CD4-positive, alpha-beta T cell treated with Interleukin-10 for 1 hour (primary cell): ENCODE data around the gene PLXNA4.

Experiments
- DNase-seq: peaks from one replicate; pipeline ENCODE4 v3.0.0-alpha.2; 2020

The PLXNA4 gene

DNA sequence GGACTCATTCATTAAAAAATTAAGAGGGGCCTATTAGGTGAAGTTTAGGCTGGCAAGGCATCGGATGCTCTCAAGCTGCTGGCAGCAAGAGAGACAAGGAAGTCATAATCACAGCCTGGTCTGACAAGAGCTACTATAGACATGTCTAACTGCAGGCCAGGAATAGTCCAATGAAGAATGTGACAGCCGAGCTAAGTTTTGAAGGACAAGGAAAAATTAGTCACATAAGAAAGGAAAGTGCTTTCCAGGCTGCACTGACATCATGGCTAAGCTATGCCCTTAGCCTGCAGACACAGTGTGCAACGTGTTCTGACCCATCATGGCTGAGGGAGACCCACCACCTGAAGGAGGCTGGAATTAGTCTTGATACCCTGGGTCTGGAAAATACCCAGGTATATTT, 281.1 kb downstream of the PLXNA4 start:
- DNase-seq = no peak

DNA sequence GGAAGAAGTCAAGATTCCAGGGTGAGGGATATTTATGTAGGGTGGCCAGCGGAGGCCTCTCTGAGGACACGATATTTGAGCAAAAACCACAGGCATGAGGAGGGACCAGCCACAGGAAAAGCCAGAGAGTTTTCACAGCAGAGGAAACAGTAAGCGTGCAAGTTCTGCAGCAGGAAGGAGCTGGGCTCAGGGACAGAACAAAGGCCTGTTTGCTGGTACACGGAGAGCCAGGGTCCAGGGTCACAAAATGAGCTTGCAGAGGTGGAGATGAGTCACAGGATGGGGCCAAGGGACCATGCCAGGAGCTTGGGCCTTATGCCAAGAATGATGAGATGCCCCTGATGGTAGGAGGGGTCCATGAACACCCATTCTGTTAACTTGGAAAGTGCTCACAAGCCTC, 283.5 kb downstream of the PLXNA4 start:
- DNase-seq = no peak

DNA sequence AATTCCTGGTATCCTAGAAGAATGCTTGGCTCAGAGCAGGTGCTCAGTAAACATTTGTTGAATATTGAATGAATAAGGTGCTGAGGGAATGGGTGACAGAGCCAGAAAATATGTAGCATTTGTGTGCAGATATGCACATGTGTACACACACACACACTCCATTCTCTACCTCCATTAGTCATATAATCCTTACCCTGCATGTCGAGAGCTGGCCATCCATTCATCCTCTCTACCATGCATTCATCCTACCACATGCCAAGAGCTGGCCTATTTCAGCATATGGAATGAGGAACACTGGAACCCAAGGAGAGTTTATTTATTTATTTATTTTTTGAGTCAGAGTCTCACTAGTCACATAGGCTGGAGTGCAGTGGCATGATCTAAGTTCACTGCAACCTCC, 284.8 kb downstream of the PLXNA4 start:
- no peak for DNase-seq

DNA sequence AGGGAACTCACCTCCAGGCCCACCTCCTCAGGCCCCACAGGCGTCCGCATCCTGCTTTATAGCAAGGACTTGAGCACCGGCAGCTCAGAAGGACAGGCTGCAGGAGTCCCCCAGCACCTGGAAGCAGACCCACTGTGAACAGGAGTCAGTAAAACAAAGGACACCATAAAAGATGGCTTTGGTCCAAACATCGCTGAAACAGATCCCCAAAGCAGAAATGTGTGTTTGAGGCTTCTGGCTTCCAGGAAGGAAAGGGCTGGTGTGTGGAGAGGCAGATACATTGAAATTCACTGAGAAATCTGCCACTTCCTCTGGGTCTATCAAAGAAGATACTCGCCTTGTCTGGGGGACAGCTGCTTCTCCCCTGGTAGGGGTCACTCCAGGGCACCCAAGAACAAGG, 286.2 kb downstream of the PLXNA4 start:
- no peak for DNase-seq

DNA sequence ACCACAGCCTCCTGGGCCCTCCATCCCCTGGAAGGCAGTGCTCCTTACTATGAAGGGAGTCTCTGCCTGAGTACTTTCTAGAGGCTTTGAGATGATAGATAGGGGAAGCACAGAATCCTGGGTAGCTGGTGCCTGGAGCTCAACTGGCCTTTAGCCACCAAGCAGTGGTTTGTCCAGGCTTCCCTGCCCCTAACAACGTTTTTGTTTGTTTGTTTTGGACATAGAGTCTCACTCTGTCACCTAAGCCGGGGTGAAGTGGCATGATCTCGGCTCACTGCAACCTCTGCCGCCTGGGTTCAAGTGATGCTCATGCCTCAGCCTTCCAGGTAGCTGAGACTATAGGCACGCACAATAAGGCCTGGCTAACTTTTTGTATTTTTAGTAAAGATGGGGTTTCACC, 289.4 kb downstream of the PLXNA4 start:
- DNase-seq = no peak

DNA sequence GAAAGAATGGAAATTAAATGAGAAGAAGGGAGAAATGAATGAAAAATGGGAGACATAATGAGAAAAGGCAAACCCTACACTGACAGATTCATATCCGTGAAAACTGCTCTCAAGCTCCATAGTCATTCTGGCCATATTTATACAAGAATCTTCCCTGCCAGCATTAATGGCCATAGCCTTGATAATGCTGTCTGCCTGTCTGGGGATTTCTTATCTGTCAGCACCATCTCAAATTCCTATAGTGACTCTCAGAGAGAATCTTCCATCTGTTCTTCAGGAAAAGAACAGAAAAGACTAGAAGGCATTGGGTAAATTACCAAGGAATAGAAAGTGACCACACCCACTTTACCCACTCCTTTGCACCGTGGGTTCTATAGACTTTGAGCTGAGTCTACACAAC, 295.9 kb downstream of the PLXNA4 start:
- DNase-seq = no peak

DNA sequence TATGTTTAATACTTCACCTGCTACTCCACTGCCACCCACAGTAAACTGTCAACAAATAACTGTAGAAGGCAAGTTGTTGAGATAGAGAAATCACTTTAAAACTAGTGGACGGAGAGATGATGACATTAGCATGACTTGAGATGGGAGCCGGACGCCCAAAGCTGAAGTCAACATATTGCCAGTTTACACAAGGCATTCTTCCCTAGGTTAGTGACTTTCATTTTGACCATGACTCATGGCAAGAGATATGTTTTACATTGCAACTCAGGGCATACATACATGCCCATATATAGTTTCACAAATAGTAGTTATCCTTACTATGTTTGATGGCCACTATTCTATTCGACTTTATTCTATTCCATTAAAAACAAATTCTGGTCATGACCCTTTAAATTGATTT, 296.6 kb downstream of the PLXNA4 start:
- no peak for DNase-seq

DNA sequence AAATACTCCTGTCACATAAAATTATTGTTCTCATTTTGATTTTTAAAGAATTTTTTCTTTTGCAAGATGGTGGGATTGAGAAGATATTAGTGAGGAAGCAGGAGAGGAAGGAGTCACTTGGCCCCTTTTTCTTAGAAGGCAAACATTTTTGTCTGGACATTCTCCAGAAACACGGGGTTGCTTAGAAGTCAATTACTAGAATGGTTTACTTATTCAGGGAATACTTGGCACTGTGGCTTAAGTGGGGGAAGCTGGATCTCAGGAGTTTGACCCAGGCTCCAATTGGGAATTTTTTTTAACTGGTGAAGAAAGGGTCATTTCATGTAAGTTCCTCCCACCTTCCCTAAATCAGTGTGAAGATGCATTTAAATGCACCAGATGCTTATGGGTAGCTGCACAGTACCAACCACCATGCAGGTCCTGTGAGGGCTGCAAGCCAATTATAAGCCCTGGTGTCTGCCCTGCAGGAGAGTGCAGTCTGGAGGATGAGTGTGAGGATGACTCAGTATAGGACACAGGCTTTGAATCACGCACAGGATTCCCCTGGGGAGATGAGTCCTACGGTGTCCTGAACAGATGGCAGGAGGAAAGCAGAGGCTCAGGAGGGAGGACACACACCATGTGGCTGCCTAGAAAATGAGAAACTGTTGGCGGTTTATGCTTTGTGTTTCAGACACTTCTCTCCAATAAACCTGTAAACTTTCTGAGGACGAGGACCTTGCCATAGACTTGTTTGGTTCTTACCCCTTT, 299.1 kb downstream of the PLXNA4 start:
- no peak for DNase-seq

DNA sequence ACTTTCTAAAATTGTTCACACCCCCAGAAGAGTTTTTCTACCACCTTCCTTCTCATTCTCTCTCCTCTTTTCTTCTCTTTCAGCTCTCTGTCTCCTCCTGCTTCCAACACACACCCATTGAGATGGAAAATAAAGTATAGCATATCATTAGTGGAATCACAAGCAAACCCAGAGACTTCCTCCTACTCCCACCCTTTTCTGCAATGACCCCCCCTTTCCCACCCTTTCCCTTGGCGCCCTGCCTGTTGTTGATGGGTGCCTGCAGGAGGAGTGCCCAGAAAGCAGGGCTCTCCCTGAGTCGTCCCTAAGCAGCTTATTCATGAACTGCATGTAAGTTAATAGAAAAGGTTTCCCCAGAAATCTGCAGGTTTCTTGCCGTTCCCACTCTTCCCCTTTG, 300.0 kb downstream of the PLXNA4 start:
- DNase-seq = no peak

DNA sequence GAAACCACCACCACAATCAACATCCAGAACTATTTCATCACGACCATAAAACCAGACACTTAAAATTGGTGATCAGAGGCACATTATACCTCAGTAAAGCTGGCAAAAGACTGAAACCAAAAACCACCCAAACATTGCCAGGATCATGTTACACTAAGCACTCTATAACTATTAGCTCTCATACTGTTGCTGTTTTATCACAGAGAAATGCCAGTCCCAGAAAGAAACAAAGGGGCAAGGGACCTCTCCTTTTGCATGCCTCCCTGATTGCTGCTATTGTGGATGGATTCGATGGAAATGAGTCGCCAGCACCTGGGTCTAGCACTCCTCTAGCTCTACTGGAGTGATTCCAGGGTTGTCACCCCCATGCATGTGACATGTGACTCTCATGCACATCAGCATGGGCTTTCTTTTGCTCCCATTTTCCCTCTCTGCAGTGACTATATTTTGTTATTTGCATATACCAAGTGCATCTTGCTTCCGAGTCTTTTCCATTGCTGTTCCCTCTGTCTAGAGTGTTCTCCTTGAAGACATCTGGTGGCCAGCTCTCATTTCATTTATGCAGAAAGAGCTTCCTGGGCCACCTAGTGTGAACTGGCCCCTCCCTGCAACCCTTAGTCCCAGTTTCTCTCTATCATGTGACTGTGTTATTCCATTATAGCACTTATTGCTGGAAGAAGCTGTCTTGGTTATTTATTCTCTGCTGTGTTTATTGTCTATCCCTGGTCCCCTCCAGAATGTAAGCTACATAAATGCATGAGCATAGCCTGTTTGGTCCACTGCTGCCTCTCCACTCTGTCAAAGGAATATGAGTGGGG, 300.6 kb downstream of the PLXNA4 start:
- DNase-seq = no peak

DNA sequence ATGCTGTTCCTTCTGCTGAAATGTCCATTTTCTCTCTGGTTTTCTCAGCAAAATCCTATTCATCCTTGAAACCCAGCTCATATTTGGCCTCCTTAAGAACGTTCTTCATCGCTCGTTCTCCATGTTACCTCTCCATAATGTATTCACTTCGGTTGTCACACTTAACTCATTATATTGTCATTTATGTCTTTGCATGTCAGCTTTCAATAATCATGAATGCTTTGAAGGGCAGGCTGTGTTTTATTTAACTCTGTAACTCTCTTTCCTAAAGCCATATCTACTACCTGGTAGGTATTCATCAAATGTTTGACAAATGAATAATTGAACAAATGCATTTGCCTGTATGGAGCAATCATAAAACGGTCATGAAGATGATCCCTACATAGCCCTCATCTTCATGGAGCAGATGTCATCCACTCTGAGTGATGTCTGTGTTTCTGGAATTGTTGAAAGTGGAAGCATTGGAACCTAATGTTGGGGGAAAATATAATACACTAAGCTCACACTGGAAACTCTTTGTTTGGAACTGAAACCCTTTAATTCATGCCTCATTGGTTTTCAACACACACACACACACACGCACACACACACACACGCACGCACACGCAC, 303.4 kb downstream of the PLXNA4 start:
- DNase-seq = no peak

DNA sequence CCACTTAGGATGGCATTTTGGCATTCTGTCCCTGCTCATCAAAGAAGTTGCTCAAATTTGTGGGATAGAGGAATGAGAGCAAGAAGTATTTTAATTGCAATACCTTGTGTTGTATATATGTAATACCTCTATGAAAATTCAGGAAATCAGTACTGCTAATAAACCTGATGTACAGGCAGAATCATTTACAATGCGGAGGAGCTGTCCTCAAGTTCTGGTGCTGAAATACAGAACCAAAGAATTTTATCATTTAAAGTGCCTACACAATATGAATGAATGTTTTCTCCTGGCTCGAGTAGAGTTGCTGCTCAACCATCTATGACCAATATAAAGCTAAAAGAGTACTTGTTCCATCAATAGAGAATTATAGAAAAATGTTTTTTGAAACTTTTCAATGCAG, 305.8 kb downstream of the PLXNA4 start:
- DNase-seq = no peak

DNA sequence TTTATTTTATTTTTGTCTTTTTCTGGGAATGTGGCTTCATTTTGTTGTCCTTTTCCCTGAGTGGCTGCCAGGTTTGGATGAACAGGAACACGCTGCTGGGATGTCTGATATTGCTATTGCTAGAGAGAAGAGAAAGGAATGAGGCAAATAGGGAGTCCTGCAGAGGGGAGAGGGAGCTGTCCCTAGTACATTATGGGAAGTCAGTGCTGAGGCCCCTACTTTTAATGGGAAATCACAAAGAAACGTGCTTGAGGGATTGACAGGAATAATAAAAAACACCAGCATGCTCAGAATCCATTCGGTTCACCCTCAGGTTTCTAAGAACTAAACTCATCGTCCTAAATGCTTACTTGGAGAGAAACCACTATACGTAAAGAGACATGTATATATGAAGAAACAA, 306.6 kb downstream of the PLXNA4 start:
- no peak for DNase-seq

DNA sequence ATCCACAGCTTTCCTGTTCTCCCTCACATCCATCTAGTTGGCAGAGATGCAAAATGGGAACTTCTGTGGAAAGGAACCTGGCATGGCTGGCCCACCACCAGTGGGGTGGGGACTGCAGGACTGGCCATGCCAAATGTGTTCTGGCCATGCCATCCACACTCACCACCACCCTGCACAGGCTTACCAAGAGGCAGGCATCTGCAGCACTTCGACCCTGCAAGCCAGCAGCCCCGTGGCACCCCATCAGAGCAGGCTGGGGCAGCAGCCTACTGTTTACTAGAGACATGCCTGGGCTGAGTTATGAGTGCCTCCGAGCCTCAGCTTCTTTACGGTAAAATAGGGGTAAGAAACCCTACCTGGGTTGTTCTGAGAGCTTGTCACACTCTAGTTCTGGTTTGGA, 313.1 kb downstream of the PLXNA4 start:
- DNase-seq = no peak

DNA sequence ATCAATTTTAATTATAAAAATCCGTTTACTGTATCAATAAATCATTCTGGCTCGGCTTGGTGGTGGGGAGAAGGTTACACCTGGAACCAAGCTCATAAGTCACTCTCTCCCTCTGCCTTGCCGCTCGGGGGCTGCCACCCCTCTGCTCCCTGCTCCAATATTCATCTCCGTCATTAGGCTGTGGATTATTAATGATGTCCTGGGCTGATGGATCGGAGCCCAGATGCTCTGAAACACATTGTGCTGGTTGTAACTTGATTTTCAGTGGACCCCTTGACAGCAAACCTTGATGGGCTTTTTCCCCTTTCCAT, 314.2 kb downstream of the PLXNA4 start:
- no peak for DNase-seq

DNA sequence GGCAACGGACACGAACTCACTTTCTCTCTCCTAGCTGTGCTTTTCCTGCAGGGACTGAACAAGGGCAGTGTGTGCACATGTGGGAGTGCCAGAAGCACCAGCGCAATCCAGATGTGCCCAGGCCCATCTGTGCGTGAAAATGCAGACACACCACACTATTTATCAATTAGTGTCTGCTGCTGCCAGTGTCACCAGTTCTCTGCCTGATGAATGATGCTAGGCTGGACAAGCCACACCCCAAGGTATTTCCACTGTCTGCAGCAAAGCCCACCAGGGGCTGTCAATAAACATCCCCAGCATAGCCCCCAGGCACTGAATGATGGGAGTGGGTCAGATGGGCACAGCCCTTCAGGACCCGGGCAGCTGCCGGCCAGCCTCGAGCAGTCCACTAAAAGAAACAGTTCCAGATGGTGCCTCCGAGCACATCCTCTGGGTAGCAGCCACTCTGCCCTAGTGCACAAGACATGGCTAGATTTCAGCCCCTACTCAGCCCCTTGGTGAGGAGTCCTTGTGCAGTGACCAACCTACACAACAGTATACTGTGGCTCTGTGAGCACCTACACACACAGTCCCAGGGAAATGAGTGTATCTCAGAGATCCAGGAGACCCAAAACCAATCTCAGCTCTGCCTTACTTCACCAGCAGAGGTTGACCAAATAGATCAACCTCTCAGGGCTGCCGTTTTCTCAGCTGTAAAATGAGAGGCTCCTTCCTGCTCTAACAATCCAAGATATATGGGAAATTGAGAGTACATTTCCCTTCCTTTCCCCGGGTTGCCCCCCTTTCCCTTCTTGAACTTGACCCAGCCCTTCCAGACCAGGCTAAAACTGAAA, 314.7 kb downstream of the PLXNA4 start:
- no peak for DNase-seq

DNA sequence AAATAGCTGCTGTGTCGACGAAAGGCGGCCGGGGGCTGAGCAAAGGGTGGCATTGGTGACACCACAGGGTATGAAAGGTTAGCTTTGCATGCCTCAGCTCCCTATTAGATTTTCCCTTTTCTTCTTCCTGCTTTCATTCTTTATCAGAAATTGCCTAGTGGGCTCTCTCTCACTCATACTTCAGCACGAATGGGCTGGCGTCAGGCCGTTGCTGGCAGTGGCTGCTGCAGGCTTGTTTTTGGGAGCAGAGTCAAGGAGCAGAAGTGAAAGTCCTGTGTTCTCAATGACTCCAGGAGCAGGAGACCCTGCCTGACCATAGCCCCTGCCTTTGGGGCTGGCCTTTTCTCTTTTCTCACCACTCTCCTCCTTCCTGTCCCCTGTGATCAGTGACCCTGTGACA, 318.0 kb downstream of the PLXNA4 start:
- DNase-seq = no peak

DNA sequence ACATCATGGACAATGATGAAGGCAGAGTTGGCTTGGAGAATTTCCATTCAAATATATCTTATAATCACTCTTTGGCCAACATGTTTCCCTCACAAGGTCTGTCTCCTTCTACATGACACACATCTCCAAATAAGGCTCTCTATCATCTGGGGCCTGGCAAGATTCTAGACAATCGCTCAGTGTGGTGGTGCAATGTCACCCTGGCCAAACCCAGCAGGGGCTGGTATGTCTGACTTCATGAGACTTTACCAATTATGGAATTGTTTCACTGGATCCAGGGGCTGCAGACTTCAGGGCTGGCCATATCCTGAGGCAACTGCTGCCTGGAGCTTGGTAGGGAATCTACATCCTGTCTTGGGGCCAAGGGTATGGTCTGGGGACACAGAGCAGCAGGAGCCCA, 319.0 kb downstream of the PLXNA4 start:
- DNase-seq = no peak

DNA sequence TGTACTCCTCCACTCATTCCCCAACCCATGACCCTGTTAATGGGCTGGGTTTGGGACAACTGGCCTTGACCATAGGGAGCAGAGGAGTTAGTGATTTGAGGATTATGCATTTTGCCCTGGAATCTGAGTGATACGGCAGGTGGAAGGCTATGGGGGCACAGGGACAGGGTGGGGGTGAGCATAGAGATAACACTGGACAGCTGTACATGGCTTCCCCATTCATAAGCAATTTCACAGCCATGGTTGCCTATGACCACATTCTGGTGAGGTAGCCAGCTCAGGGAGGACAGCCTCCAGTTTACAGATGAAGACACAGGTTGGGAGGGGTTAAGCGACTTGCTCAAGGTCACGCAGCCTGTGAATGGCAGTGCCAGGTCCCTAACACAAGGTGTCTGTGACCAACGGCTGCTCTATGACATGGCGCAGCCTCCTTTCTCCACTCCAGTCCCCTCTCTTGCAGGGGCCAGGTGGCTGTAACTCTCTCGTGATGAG, 319.5 kb downstream of the PLXNA4 start:
- DNase-seq = no peak

DNA sequence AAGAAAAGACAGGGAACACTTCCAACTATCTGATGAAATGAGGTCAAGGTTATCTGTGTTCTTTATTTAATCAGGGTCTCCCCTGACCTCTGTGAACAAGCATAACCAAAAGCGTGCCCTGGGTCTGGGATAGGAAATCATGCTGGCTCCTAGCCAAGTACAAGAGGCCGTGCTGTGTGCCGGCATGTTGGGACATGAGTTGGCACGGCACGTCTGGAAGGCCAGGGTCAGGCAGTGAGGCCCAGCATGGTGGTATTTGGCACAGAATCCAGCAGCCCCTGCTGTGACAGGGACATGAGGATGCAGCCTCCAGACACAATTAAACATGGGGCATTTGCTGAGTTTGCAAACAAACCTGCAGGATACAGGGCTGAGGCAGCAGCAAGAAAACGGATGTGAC, 320.4 kb downstream of the PLXNA4 start:
- DNase-seq = no peak

DNA sequence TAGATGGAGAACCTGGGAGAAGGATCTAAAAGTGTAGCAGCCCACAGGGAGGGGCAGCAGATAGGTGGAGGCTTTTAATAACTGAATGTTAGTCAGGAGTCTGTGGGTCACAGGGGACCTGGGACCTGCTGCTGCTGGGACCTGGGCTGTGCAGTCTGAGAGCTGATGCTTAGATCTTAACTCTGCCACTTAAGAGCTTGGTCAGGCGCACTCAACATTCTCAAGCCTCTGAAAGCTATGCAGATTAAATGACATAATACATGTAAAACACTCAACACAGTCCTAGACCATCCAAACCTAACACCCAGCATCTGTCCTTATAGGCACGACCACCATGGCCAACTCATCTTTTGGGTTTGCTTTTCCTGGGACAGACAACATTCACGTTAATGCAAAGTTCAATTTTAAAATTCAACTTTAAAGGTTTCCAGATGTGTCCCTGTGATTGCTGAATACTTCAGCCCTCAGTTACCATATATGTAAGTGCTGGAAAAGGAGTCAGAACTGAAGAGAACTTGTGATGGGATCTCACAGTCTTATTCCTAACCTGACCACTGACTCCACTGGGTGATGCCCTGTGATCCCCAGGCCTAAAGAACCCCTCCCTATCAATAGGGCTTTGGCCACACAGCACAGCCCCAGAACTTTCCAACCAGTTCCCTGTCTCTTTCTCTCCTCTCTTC, 321.0 kb downstream of the PLXNA4 start:
- no peak for DNase-seq

DNA sequence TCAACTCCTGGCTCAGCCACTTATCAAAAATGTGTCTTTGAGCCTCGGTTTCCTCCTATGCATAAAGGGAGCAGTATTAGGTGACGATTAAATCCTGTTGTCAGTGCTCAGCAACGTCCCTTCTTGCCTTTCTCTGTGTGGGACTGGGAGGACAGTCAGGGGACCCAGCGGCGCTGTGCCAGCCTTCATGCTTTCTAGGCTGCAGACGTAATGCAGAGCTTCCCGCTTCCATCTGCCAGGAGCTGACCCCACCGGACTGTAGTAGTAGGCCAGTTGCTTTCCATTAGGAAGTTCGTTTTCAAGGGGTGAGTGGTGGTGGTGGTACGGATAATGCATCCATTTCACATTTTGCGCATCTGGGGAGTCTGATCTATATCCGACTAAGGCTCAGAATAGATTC, 321.8 kb downstream of the PLXNA4 start:
- no peak for DNase-seq

DNA sequence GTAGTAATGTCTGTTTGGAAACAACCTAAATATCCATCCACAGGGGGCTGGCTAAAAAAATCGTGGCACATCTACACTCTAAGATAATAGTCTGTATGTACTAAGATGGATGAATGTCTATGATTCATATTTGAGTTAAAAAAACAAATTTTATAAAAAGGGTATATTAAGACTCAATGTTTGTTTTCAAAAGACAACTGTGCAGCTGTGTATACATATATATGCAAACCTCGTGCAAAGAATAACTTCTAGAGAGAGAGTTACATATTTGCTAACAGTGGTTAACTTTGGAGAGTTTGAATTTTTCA, 323.5 kb downstream of the PLXNA4 start:
- DNase-seq = no peak
